GM12873 (cell line): ENCODE data around the gene PITHD1.

Source experiments
- TF ChIP-seq, protein P1 (sequence below): IDR thresholded peaks from 2 replicates; pipeline ENCODE4 v1.5.1; 2012; ENCODE audit warnings: low read depth, mild to moderate bottlenecking, moderate library complexity, low read length, control low read depth; ENCODE audit not compliant: insufficient read depth; ENCODE audit errors: missing control alignments

Gene PITHD1

DNA sequence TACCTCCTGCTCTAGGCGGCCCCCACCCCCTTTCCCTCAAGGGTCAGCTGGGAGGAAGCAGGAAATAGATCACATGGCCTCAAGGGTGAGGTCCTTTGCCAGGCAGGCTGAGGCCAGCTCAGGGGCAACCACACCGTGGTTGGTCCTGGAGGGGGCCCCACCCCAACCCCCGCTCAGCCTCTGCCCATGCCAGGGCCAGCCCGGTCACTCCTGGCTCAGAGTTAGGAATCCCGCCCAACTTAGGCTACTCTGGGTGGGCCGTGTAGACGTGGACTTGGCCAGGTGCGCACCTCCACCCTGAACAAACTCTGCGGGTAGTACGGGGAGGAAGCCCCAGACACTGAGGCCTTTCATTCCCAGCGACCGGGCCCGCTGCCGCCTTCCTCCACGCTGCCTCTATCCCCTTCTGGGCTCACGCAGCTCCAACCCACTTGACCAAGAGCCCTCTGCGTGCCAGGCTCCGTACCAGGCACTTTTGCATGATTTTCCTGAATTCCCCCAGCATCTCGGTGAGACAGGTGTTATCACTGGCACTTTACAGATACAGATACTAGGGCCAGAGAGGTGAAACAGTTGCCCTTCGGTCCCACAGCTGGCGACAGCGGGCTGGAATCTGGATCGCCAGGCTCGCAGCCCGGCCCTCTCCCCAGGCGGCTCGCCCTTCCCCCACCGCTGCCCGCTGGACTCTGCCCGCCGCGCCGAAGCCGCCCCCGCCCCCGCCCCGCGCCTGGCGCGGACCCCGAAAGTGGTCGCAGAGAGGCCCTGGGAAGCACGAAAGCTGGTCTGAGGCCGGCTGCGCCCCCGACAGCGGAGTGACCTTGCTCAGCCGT, 21.6 kb downstream of the PITHD1 start:
- TF ChIP-seq, protein P1, sequence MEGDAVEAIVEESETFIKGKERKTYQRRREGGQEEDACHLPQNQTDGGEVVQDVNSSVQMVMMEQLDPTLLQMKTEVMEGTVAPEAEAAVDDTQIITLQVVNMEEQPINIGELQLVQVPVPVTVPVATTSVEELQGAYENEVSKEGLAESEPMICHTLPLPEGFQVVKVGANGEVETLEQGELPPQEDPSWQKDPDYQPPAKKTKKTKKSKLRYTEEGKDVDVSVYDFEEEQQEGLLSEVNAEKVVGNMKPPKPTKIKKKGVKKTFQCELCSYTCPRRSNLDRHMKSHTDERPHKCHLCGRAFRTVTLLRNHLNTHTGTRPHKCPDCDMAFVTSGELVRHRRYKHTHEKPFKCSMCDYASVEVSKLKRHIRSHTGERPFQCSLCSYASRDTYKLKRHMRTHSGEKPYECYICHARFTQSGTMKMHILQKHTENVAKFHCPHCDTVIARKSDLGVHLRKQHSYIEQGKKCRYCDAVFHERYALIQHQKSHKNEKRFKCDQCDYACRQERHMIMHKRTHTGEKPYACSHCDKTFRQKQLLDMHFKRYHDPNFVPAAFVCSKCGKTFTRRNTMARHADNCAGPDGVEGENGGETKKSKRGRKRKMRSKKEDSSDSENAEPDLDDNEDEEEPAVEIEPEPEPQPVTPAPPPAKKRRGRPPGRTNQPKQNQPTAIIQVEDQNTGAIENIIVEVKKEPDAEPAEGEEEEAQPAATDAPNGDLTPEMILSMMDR: no peak

DNA sequence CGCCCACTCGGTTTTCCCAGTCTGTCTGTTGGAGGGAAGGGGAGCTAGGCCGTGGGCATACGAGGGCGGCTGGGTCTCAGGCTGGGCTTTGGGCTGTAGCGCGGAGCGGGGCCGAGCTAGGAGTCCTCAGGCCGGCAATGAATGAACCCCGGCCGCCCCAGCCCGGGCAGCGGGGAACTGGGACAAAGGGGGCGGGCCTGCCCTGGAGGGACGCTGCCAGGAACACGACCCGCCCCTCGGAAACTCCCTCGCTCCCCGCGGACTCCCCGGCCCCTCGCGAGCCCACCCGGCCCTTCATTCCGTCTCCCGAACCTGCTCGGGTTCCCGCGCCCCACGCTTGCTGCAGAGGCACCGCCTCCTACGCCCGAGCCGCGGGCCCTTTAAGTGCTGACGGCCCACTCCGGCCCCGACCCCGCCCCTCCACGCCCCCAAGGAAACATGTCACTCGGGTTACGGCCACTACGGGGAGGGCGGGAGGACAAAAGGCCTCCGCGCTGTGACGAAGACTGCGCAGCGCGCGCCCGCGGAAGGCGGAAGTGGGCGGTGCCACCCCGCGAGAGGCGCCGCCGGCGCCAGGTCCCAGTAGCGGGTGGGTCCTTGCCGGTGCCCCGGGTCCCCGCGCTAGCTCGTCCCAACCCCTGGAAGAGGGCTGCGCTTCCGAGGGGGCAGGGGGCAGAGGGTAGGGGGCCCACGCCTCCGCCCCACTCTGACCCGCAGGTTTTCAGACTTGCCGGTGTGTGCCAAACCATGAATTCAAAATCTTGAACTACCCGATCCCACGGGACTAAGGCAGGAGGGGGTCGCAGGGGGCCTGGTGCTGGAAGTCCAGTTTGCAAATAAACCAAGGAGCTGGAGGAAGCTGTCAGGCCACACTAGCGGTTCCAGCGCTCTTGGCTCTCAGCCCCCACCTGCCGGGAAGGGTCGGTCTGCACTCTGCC, 22.5 kb downstream of the PITHD1 start, which contains the start of gene GALE:
Gene GALE, minus strand, starts transcription at position 355 of the 938 bp plus-strand sequence. CDS start 1,747 bp downstream, outside the sequence.
- TF ChIP-seq, protein P1: no peak

DNA sequence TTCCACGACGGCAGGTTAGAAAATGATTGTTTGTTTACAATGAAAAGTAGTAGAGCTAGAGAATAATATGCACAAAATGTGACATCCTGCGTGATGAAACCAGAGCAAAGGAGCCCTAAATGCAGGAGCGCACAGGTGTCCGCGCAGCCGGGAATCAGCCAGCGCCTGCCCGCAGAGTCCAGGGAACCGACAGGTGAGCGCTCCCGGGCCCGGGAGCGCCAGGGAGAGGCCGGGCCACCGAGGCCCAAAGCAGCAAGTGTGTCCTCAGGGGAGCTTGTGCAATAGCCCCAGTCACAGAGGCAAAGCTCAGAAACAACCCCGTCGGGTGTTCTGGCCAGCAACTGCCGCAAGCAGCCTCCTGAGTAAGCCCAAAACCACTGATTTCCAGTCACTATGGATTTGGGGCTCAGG, 23.1 kb downstream of the PITHD1 start:
- TF ChIP-seq, protein P1: no peak

DNA sequence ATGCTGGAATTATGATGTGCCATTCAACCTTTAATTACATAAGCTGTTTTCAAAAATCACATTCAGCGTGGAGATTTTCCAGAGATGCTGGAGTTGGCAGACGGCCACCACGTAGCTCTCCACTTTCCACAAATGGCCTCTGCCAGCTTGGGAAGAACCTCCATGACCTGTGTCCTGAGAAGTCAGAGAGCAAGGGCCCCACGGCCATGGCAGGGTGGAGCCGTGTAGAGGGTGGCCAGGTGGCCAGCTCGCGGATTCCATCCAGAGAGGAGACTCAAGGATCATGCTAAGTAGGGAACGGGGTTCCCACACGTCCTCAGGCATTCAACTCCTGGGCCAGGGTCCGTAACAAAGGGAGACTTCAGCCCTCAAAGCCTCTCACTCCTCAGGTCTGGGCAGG, 23.7 kb downstream of the PITHD1 start:
- TF ChIP-seq, protein P1: no peak

DNA sequence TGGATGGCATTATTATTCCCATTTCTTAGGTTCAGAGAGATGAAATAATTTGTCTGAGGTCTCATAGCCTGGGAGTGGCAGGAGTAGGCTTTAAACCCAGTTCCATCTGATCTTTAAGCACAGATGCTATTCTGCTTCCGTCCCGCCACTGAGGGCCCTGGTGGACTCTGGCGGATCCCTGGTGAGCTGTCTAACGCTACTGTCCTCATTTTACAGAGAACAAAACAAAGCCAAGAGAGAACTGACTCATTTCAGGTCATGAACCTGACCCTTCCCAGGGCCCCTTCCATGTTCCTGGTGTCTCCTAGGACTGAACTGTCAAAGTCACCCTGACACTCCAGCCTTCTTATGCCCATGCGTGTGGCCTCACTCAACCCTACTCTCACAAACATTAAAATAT, 25.5 kb downstream of the PITHD1 start:
- TF ChIP-seq, protein P1: no peak

DNA sequence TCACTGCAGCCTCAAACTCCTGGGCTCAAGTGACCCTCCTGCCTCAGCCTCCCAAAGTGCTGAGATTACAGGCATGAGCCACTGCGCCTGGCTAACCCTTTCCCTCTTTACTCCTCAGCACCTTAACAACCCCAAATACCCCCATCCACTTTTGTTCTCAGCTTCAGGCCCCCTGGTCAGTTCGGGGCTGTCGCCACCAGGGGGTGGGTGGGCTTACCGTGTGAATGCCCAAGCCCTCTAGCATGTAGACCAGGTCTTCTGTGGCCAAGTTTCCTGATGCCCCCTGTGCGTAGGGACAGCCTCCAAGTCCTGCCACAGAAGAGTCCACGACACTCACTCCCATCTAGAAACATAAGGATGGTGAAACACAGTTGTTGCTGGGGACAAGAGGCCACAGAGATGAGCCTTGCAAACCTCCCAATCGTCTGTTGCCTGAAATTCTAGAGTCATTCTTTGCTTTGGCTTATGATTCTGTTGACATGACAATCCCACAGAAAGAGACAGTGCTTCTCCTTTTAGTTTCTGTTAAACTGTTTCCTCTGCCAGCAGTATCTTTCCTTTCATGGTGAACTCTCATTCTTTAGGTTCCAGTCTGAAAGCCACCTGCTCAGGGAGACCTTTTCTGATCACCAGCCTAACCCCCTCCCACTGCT, 26.1 kb downstream of the PITHD1 start:
- TF ChIP-seq, protein P1: peak; percentile 49
